ENCODE results near the gene PIGU. TPM values are rescaled to one million over a fixed set of nuclear protein-coding genes. Genes with fewer than 3 reads are reported as not detected.

The PIGU gene
- total RNA-seq, 1 donor from 2014 or later, result 41.5 TPM

- H3K4me3 ChIP-seq, result no peak overlapping the region
- DNase-seq (ENCODE audit: low spot score in 2 of 2), result no peak
- H3K27me3 ChIP-seq, result no peaks in the 10 kb centered on the region
- H3K4me1 ChIP-seq, result no peaks in the 10 kb centered on the region
- no peak for TF ChIP-seq CTCF (IDR thresholded peaks at IDR 0.05)
- no peaks in the 10 kb centered on the region for H3K9me3 ChIP-seq
- H3K27ac ChIP-seq, result no peak overlapping the region
- intact Hi-C loops (cut with DNase I), result no loop called here
- peaks cover 44 to 52% of the 10 kb centered on the region in 2 donors for H3K36me3 ChIP-seq
These were observed 135.5 kb downstream of the PIGU start for GRCh38 chr20:34541264-34541901.

GRCh38 chr20:34540596-34541263, 136.2 kb downstream of the PIGU start:
- Histone ChIP-seq H3K27me3 (no peaks in the 10 kb centered on the region), H3K9me3 (no peaks in the 10 kb centered on the region), H3K4me1 (no peaks in the 10 kb centered on the region), H3K36me3 (peaks cover 51 to 58% of the 10 kb centered on the region in 2 donors), H3K4me3 (no peak overlapping the region), H3K27ac (no peak overlapping the region)
- no peak for DNase-seq (ENCODE audit: low spot score in 2 of 2)
- TF ChIP-seq CTCF (IDR thresholded peaks at IDR 0.05), result no peak
- intact Hi-C loops (cut with DNase I), result no loop called here

- H3K27me3 ChIP-seq, result no peaks in the 10 kb centered on the region
- peaks cover 61 to 68% of the 10 kb centered on the region in 2 donors for H3K36me3 ChIP-seq
- DNase-seq (ENCODE audit: low spot score in 2 of 2), result no peak
- intact Hi-C loops (cut with DNase I), result no loop called here
- no peak overlapping the region for H3K4me3 ChIP-seq
- no peaks in the 10 kb centered on the region for H3K9me3 ChIP-seq
- no peaks in the 10 kb centered on the region for H3K4me1 ChIP-seq
- H3K27ac ChIP-seq, result no peak overlapping the region
- TF ChIP-seq CTCF (IDR thresholded peaks at IDR 0.05), result no peak
These were observed 137.1 kb downstream of the PIGU start for GRCh38 chr20:34539756-34540155.

GRCh38 chr20:34538671-34539123, 138.2 kb downstream of the PIGU start:
- Histone ChIP-seq H3K36me3 (peaks cover 71 to 78% of the 10 kb centered on the region in 2 donors), H3K9me3 (no peaks in the 10 kb centered on the region), H3K27ac (no peak overlapping the region), H3K27me3 (no peaks in the 10 kb centered on the region), H3K4me1 (no peaks in the 10 kb centered on the region), H3K4me3 (no peak overlapping the region)
- DNase-seq (ENCODE audit: low spot score in 2 of 2), result no peak
- peak; percentile 37 to 63 (median 59) for TF ChIP-seq CTCF (IDR thresholded peaks at IDR 0.05)
- intact Hi-C loops (cut with DNase I), result no loop called here

- H3K4me3 ChIP-seq, result no peak overlapping the region
- no peak for TF ChIP-seq CTCF (IDR thresholded peaks at IDR 0.05)
- no peaks in the 10 kb centered on the region for H3K9me3 ChIP-seq
- no peaks in the 10 kb centered on the region for H3K27me3 ChIP-seq
- H3K36me3 ChIP-seq, result peaks cover 82 to 89% of the 10 kb centered on the region in 2 donors
- H3K27ac ChIP-seq, result no peak overlapping the region
- DNase-seq (ENCODE audit: low spot score in 2 of 2), result no peak
- intact Hi-C loops (cut with DNase I), result no loop called here
- no peaks in the 10 kb centered on the region for H3K4me1 ChIP-seq
These were observed 139.2 kb downstream of the PIGU start for GRCh38 chr20:34537651-34538050.
